AG20443 (cell line): ENCODE results near the gene ARHGAP28.

Source experiments
- DNase-seq: peaks from one replicate; pipeline ENCODE4 v3.0.0; 2012; ENCODE audit warnings: low spot score, mixed read lengths

Gene ARHGAP28, protein sequence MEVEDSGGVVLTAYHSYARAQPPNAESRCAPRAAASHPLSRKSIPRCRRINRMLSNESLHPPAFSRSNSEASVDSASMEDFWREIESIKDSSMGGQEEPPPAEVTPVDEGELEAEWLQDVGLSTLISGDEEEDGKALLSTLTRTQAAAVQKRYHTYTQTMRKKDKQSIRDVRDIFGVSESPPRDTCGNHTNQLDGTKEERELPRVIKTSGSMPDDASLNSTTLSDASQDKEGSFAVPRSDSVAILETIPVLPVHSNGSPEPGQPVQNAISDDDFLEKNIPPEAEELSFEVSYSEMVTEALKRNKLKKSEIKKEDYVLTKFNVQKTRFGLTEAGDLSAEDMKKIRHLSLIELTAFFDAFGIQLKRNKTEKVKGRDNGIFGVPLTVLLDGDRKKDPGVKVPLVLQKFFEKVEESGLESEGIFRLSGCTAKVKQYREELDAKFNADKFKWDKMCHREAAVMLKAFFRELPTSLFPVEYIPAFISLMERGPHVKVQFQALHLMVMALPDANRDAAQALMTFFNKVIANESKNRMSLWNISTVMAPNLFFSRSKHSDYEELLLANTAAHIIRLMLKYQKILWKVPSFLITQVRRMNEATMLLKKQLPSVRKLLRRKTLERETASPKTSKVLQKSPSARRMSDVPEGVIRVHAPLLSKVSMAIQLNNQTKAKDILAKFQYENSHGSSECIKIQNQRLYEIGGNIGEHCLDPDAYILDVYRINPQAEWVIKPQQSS

DNA sequence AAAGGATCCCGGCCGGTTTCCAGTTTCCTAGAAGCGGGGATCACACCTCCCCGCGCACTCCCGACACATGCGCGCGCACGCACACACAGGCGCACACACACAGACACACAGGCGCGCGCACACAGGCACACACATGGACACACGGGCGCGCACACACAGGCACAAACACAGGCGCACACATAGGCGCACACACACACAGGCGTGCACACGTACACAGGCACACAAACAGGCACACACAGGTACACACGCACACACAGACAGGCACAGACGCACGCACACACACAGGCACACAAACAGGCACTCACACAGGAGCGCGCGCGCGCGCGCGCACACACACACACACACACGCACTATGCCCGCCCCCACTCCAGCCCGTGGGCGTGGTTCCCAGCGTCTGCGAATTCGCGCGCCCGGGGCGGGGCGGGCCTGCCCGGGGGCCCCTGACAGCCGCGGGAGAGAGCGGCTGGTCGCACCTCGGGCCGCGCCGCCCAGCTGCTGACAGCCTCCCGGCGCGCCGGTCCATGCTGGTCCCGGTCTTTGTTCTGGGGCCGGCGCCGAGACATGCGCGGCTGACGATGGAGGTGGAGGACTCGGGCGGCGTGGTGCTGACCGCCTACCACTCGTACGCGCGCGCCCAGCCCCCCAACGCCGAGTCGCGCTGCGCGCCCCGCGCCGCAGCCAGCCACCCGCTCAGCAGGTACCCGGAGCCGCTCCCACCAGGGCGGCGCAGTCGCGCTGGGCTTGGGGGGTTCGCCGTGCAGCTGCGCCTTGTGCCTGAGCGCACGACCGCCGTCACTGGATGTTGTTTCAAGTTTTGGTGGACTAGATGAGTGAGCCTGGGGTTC lies at the start of gene ARHGAP28:
ARHGAP28 (plus strand) TSS at position 470 of the 845 bp plus-strand sequence; CDS start at position 576, 106 bp downstream.
- peak; percentile 88 for DNase-seq

DNA sequence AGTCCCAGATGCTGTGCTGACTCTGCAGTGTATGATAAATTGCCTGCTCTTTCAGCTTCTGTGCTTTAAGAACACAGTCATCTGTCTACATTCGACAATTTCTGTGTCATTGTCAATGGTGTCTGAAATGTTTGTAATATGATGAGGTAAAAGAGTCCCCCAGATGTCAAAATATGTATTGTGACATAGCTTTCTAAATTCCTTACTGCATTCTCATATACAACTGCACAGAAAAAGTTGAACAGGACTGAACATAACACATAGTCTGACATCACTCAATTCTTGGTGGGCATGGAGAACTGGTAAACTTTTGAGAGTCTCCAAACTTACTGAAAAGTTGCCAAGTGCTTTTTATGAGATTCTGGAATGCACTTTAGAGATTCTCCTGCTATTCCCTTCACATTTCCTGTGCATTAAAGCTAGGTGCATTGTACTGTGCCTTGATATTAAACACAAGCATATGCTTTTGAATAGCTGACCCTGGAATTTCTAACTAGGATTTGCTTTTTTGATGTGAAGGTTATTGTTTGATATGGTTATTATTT lies 48.1 kb upstream of the ARHGAP28 start:
- DNase-seq = no peak

DNA sequence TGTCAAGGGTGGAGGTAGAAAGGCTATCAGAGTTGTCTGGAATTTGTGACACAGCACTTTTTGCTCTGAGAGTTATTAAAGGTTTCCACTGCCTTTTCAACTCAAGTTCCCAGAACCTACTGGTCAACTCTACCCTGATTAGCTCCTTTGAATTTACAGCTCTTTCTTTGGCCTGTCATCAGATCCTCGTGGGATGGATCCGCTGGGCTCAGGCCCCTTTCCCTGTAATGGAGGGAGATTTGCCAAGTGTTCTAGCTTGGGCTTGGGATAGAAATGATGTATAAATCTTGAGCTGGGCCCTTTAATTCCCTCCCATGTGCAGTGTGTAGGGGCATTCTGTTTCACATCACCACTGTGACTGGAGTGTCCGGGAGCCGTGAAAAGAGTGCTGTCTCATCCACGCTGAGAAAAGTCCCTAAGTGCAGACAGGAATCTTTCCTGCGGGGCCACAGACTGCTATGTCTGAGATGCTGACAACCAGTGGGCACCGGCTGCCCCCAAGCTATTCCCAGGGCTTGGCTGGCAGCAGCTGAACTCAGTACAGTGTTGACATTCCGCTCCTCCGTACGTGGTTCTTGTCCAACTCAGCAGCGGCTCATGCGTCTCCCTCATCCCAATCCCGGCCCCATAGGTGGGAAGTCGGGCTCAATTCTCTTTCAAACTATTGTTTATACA lies 46.9 kb upstream of the ARHGAP28 start:
- no peak for DNase-seq

DNA sequence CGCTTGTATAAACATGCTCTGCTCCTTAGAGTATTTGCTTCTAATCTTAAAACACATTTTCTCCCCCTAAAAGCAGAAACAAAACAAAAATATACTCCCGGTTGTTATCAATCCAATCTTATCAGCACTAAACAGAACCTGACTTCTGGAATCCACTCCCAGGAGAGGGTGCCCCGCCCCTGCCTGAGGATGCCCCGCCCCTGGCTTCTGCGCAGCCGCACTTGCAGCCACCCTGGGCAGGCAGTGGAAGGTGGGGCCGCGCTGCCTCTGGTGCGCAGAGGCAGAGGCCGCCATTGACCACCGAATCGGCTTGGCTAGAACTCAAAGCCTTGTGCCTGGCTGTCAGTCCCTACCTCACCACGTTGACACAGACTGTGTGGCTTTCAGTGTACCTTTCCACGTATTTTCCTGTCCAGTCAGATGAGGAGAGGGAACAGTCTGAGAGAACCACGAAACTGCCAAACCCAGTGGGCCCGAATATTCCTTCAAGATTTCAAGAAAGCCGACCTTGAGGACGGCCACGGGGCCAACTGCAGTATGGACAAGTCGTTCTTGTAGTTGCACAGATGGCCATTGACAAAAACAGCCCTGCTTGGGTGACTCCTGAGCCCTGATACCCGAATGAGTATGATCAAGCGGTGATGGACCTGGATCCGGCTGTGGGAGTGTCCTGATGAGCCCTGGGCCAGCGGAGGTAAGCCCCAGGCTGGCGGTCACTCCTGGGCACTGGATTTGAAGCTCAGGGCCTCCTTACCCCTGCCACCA lies 46.2 kb upstream of the ARHGAP28 start:
- DNase-seq = no peak

DNA sequence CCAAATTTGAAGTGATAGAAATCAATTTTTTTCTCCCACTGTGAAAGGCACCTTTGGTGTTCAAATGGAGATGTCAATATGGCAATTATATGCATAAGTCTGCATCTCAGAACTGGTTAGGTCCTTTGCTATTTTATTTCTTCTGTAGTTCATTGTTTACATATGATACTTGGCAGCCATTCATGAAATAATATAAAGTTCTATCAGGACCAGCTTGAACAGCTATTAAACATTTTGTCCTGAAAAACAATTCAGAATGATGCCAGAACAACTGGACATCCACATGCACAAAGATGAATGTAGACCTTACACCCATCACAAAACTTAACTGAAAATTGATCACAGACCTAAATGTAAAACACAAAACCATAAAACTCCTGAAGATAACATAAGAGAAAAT lies 41.8 kb upstream of the ARHGAP28 start:
- no peak for DNase-seq

DNA sequence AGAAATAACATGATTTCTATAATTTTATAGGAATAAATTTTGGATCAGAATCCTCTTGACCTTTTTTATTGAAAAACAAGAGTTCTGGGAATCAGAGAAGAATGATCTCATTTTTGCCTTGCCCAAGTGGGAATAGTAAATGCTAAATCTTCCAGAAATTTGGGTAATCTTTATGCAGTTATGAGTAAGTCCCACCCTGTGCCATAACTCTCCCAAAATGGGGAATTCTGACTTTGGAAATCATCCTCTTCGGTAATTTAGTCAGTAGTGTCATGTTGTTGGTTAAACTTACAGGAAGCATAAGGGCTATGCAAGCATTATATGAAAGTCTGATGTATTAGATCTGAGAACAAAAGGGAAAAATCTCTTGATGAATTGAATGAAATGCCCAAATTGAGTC lies 20.6 kb upstream of the ARHGAP28 start:
- no peak for DNase-seq

DNA sequence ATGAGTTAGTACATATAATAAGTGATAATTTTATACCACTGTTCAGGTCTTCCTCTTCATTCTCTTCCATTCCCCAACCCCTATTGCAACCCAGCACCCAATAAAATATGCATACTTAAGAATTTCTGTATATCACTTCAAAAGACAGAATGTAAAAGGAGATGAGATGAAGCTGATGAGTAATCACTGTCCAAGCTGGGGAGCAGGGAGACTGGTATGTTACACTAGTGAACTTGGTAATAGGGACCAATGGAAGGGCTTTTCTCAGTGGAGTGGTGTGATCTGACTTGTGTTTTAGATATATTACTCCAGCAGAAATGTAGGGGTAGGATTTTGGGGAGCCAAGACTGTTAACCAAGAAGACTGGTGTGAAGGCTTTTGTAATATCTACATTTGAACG lies 18.0 kb upstream of the ARHGAP28 start:
- no peak for DNase-seq

DNA sequence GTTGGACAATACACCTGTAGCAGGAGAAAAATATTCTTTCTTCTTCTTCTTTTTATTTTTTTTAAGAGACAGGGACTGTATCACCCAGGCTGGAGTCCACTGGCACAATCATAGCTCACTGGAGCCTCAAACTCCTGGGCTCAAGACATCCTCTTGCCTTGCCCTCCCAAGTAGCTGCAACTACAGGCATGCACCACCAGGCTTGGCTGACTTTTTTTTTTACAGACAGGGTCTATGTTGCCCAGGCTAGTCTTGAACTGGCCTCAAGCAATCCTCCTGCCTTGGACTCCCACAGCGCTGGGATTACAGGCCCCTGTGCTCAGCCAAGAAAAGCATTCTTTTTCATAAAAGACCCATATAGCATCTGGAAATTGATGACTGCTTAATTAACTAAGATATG lies 17.1 kb upstream of the ARHGAP28 start:
- DNase-seq = no peak

DNA sequence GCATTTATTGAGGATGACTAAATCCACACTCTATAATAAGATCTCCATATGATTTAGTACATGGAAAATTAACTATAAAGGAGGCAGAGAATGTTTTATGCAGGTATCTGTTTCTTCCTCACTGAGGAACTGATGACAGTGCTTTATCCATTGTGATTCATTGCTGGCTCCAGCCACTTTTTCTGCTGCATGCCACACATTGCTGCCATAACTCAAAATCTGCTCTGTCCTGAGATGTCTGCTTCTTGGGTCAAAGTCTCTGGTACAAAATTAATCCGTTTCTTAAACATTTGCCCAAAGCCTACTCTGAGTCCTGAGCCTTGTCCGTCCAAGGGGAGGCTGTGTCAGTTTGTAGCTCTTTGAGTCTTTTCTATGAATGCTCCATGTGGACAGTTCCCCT lies 15.5 kb upstream of the ARHGAP28 start:
- no peak for DNase-seq

DNA sequence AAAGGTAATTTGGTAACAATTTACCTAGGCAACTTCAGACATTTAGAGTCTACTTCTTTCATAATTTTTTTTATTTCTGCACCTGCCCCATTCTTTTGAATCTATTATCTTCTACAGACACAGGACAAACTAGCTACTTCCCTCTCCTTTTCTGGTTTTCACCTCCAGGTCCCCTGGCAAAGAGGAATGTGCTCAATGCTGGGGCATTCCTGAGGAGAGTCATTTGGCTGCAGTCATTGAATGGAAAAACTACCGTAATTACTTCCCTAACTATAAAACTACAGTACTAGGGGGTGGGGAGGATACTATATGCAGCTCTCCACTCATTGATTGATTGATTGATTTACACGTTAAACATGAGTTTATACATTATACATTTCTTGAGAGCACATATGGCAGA lies 11.2 kb upstream of the ARHGAP28 start:
- no peak for DNase-seq

DNA sequence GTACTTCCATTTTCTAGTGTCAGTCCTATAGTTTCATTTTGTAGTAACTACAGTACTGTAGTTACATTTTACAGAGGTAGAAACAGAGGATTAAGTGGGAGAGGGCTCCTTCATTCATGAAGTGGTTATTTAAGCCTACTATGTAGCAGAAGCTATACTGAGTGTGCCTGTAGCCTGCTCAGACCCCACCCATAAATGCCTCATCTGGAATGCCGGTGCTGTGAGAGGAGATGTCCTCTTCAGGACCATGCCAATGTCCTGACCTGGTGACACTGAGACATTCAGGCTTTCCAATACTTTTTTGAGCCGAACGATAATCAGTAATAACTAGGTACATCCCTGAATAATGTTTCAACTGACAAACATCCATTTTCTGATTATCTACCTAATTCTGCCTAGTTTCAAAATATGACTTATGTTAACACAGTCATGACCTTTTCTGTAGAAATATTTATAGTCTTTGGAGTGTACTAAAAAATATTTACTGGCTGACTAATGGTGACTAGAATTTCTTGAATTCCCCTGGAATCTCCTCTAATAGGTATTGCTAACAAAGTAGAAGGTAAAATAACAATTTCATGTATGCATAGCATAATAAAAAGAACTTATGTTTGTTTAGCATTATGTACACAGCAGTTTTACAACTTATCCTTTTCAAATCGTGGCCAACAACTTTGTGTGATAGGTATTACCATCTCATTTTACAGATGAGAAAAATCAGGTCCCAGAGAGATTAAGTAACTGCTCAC lies 10.2 kb upstream of the ARHGAP28 start:
- DNase-seq = no peak

DNA sequence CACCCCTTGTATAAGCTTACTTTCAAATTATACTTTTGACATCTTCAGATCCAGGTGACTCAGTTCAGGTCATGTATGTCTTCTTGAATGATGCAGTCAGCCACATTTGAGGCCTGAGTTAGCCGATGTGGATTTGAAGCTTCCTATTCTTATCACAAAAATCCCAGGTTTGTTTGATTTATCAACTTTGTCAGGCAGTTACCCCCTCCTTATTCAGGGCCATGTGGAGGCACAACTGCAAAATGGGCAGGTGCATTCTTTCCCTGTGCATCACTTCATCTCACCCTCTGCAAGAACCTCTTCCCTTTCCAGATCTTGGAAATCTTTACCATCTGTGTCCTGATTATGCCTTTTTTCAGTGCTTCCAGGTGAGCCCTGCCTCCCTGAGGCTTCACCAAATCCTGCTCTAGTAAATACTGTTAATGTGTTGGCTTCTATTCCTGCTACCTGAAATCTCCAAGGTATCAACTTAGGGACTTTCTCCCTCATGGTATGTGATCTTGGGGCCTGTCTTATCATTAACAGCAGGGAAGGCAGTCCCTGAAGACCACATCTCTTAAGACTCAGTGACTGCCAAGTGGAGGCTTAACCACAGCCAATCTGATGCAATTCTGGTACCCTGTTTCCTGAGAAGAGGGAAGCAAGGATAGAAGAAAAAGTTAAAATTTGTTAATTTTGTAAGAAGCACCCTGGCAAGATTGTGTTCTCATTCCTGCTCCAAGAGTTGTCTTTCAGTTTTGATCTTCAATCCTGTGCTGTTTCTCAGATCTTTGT lies 9.4 kb upstream of the ARHGAP28 start:
- no peak for DNase-seq

DNA sequence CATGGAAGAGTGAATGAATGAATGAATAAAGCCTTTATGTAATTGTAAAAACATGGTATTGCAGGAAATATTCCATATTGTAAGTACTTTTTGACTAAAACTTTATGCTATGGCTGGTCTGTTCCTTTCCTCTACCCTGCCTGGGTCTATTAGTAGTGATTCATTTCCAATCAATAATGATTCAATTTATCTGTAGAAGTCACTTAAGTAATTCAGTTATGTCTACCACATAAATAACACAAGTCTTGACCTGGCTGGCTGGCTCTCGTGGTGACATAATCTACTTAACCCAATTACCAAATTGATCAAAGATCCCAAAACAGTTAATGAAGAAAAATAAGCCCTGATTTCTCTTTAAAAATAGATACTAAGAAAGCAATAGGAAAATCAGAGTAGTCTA lies 7.8 kb upstream of the ARHGAP28 start:
- no peak for DNase-seq

DNA sequence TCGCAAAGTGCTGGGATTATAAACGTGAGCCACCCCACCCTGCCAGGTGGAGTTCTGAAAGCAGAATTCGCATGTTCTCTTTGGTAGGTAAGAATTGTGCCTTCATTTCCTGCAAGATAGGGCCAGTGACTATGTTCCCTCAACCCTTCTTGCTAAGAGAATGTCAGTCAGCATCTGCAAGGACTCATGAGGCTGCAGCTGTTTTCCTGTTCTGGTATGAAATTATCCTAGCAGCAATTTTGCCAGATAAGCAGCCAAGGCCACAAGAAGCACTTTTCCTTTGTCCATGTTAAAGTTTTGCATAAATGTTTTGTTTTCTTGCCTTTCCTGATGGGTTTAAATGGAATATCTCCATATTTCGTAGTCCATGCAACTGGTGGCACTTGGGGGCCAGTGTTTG lies 6.8 kb upstream of the ARHGAP28 start:
- DNase-seq = no peak

DNA sequence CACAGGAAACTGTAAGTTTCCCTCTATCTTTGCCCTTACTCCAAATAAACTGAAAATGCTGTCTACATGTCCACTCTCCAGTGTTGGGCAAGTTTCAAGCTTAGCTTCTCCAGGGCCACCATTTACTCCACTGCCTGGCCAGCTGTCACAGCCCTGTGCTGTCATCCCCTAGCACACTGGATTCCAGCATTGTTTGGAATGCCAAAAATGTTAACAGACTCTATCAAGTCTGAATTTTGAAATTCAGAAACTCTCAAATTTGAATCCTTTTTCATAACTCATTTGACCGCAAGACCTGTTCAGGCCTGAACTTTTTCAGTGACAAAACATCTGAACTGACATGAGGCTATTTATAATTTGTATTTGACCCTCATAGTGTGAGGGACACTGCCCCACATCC lies 5.2 kb upstream of the ARHGAP28 start:
- no peak for DNase-seq

DNA sequence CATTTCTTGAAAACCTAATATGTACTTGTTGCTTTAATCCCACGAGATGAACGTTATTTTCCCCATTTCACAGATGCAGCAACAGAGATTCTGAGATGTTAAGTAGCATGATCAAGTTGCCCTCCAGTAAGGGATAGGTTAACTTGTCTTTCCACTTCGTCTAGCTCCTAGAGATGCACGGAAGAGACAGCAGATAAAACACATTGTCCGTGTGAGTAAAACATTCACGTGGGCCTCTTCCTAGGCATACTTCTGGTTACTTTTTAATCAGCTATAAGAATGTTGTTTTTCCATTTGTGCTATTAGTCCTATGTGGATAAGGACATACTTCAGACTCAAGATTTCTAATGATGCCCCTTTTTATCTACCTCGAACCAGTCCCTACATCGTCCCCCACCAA lies 1.2 kb upstream of the ARHGAP28 start:
- DNase-seq = no peak

DNA sequence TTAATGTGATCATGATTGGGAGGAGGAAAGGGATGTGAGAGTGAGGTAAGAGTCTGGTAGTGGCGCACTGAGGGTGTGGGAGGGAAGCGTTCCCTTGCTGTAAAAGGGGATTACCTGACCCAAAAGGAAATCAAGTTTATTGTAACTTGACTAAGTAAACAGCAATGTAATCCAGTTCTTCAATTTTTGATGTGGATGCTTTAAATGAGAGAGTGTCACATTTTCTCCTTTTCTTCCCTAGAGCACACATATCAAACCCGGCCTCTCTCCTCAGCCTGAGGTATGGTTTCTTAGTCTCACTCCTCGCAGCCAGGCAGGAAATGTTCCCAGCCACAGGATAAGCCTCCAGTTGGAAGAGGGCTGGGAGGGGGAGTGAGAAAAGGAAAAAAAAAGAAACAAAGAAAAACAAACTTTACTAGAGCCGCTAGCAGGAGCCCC lies 688 bp upstream of the ARHGAP28 start:
- no peak for DNase-seq

DNA sequence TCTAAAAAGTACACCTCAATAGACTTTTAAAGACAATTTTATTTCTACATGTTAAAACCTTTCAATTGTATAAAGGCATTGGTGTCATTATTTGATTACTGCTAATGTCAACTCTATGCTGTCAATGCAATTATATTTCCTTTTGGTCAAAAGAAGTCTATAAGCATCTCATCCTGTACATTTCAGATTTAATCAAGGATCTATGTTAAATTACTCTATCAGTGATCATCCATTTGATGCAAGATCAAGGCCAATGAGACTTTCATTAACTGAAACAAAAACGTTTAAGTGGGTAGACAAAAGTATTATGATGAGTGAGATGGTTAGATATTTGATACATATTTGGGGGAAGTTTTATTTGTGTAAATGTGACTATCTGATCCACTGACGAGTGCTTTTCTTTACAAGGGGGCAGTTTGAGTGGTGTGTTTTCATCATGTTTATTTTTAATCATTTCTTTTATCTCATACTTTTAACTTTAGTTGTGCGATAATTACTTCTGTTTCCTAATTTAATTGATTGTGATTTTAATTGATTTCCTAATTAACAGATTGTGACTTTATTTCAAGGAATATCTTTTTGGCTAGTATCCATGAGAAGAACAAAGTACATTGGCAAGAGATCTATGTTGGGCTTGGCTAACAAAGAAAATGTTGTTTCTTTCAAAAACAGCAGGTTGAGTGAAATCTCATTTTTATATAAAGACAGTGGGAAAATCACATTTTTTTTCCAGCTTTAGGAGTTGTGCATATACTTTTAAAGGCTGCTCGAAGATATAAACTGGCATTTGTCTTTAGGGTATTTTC lies 1.1 kb downstream of the ARHGAP28 start:
- DNase-seq = no peak

DNA sequence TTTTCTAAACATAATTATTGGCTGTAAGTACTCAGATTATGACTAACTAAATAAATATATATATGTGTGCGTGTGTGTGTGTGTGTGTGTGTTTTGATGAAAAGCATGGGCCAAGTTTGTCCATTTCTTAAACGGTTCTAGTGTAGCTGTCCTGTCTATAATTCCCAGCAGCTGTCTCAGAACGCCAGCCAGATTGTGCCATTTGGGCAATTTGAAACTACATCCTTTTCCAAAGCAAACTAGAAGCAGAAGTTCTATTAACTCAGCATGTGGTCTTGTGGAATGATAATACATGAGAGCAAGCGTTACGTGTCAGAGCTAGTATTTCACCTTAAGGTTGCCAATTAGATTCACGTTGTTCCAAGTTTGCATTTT lies 1.7 kb downstream of the ARHGAP28 start:
- DNase-seq = peak; percentile 54
